Stimulated activated CD4-positive, alpha-beta T cell treated with anti-CD3 and anti-CD28 coated beads, Interleukin-4, amount 100 ng/mL, for 24 hours (primary cell): ENCODE results near the gene EXTL2.
A peak's percentile ranks its signal among the peaks of the same experiment; 100 is the strongest.
"Not testable (repeated sequence)": the region's sequence is repeated elsewhere in the genome, so short reads cannot be mapped to it uniquely, and the experiment has no call there.

ENCODE experiments used
- DNase-seq: peaks from one replicate; pipeline ENCODE4 v3.0.0-alpha.2; 2020

Gene EXTL2

GRCh38 chr1:100896481-100896982 lies 1.9 kb upstream of the EXTL2 start:
- DNase-seq: peak; percentile 65

GRCh38 chr1:100895540-100896480 lies 1.2 kb upstream of the EXTL2 start, which contains the start of gene SLC30A7:
Gene SLC30A7 (plus strand): TSS chr1:100896090. CDS start chr1:100896263, 173 bp downstream.
- DNase-seq: peak; percentile 97

GRCh38 chr1:100893718-100894117 lies 924 bp downstream of the EXTL2 start:
- DNase-seq: no peak

GRCh38 chr1:100892554-100892953 lies 2.1 kb downstream of the EXTL2 start:
- DNase-seq: no peak

- DNase-seq: no peak
Observed at GRCh38 chr1:100891380-100891779, 3.3 kb downstream of the EXTL2 start.

- DNase-seq: not testable (repeated sequence)
Observed at GRCh38 chr1:100889869-100890482, 4.7 kb downstream of the EXTL2 start.

GRCh38 chr1:100889007-100889406 lies 5.6 kb downstream of the EXTL2 start:
- DNase-seq: not testable (repeated sequence)

- no peak for DNase-seq
Observed at GRCh38 chr1:100883963-100884362, 10.7 kb downstream of the EXTL2 start.

GRCh38 chr1:100882698-100883097 lies 11.9 kb downstream of the EXTL2 start:
- DNase-seq: no peak

GRCh38 chr1:100881687-100882086 lies 13.0 kb downstream of the EXTL2 start:
- DNase-seq: no peak

- DNase-seq: no peak
Observed at GRCh38 chr1:100879422-100879821, 15.2 kb downstream of the EXTL2 start.

- no peak for DNase-seq
Observed at GRCh38 chr1:100876291-100876690, 18.4 kb downstream of the EXTL2 start.

GRCh38 chr1:100875228-100875627 lies 19.4 kb downstream of the EXTL2 start:
- DNase-seq: no peak

GRCh38 chr1:100874433-100874832 lies 20.2 kb downstream of the EXTL2 start:
- no peak for DNase-seq

- no peak for DNase-seq
Observed at GRCh38 chr1:100869996-100870395, 24.6 kb downstream of the EXTL2 start.

GRCh38 chr1:100868364-100868995 lies 26.2 kb downstream of the EXTL2 start:
- no peak for DNase-seq

GRCh38 chr1:100866901-100867206 lies 27.8 kb downstream of the EXTL2 start:
- DNase-seq: no peak

- no peak for DNase-seq
Observed at GRCh38 chr1:100866041-100866900, 28.4 kb downstream of the EXTL2 start.

GRCh38 chr1:100862591-100862990 lies 32.1 kb downstream of the EXTL2 start:
- no peak for DNase-seq

- no peak for DNase-seq
Observed at GRCh38 chr1:100861379-100861778, 33.3 kb downstream of the EXTL2 start.

GRCh38 chr1:100860397-100860991 lies 34.1 kb downstream of the EXTL2 start:
- no peak for DNase-seq

- DNase-seq: not testable (repeated sequence)
Observed at GRCh38 chr1:100855116-100855515, 39.5 kb downstream of the EXTL2 start.
